Measurements from ENCODE around the gene BRD9.
"Not testable (repeated sequence)": the region's sequence is repeated elsewhere in the genome, so short reads cannot be mapped to it uniquely, and the experiment has no call there.

DNA sequence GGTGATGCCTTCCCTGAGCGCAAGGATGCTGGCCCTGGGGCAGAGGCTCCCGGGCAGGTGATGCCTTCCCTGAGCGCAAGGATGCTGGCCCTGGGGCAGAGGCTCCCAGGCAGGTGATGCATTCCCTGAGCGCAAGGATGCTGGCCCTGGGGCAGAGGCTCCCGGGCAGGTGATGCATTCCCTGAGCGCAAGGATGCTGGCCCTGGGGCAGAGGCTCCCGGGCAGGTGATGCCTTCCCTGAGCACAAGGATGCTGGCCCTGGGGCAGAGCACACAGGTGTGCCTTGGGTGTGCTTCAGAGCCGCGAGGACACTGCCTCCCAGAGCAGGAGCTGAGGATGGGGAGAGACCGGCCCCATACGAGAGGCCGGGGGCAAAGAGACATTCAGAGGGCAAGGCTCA, 22.7 kb upstream of the BRD9 start:
- TF ChIP-seq FOXK1 (CRISPR knock-in tag; IDR thresholded peaks at IDR 0.05; ENCODE audit: borderline replicate concordance): not testable (repeated sequence)
- TF ChIP-seq, protein P1, sequence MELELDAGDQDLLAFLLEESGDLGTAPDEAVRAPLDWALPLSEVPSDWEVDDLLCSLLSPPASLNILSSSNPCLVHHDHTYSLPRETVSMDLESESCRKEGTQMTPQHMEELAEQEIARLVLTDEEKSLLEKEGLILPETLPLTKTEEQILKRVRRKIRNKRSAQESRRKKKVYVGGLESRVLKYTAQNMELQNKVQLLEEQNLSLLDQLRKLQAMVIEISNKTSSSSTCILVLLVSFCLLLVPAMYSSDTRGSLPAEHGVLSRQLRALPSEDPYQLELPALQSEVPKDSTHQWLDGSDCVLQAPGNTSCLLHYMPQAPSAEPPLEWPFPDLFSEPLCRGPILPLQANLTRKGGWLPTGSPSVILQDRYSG (tag; conservative IDR thresholded peaks at IDR 0.05; ENCODE audit: low read depth): not testable (repeated sequence)

Data from K562 (cell line).